Smooth muscle cell (in vitro differentiated cells): ENCODE results near the gene UNC119B. TPM values are rescaled to one million over a fixed set of nuclear protein-coding genes. Genes with fewer than 3 reads are reported as not detected.
A peak's percentile ranks its signal among the peaks of the same experiment; 100 is the strongest.

Experiments
- DNase-seq: peaks from one replicate; lab custom pipeline; 2025; ENCODE audit not compliant: unreplicated experiment; lab: John Stamatoyannopoulos, UW
- H2AFZ ChIP-seq: fragments of 200-600 bp; sonication (generic); 2 replicates; pipeline ENCODE4 v1.6.0; 2016; ENCODE audit warnings: antibody characterized with exemption, low read depth, mild to moderate bottlenecking
- H3F3A ChIP-seq: fragments of 200-600 bp; sonication (generic); 2 replicates; pipeline ENCODE4 v1.6.0; 2017; ENCODE audit warnings: antibody characterized with exemption, low read depth
- H3K27ac ChIP-seq: fragments of 200-600 bp; sonication (generic); 2 replicates; pipeline ENCODE4 v1.5.1; 2016; ENCODE audit warnings: low read depth, mild to moderate bottlenecking
- H3K27me3 ChIP-seq: fragments of 200-600 bp; sonication (generic); 2 replicates; pipeline ENCODE4 v1.6.1; 2016; ENCODE audit warnings: low read depth, mild to moderate bottlenecking
- H3K36me3 ChIP-seq: fragments of 200-600 bp; sonication (generic); 2 replicates; pipeline ENCODE4 v1.5.1; 2016; ENCODE audit warnings: low read depth
- H3K4me1 ChIP-seq: fragments of 200-600 bp; sonication (generic); 2 replicates; pipeline ENCODE4 v1.5.1; 2016; ENCODE audit warnings: low read depth
- H3K4me2 ChIP-seq: fragments of 200-600 bp; sonication (generic); 2 replicates; pipeline ENCODE4 v1.6.0; 2016; ENCODE audit warnings: mild to moderate bottlenecking
- H3K4me3 ChIP-seq: fragments of 200-600 bp; sonication (generic); 2 replicates; pipeline ENCODE4 v1.5.1; 2016; ENCODE audit warnings: mild to moderate bottlenecking
- H3K79me2 ChIP-seq: fragments of 200-600 bp; sonication (generic); 2 replicates; pipeline ENCODE4 v1.6.0; 2016; ENCODE audit warnings: low read depth, mild to moderate bottlenecking
- H3K9ac ChIP-seq: fragments of 200-600 bp; sonication (generic); 2 replicates; pipeline ENCODE4 v1.6.0; 2016; ENCODE audit warnings: low read depth
- H3K9me3 ChIP-seq: fragments of 200-600 bp; sonication (generic); replicated peaks from 2 replicates; pipeline ENCODE4 v1.5.1; 2016; ENCODE audit warnings: low read depth
- H4K20me1 ChIP-seq: fragments of 200-600 bp; sonication (generic); 2 replicates; pipeline ENCODE4 v1.6.0; 2016; ENCODE audit warnings: low read depth
- WGBS: methylation state at CpG from one replicate; pipeline ENCODE4 v1.1.7; 2016; ENCODE audit warnings: low lambda C conversion rate; 5-methylcytosine and 5-hydroxymethylcytosine counted together
- polyA plus RNA-seq: library from polyadenylated mRNA; unstranded; fragments of >200 nt; fragmentation: Nextera tagmentation; extraction: Ambion mirVana; gene quantifications from 2 replicates; pipeline ENCODE4 v1.2.1, GENCODE V29; 2016
- total RNA-seq: library from RNA; depleted of rRNA; stranded (reverse); fragments of >200 nt; gene quantifications from 2 replicates; pipeline ENCODE4 v1.2.3, GENCODE V29; 2014
- TF ChIP-seq, protein P1 (sequence below): fragments of 200-600 bp; sonication (generic); IDR thresholded peaks from 2 replicates; pipeline ENCODE4 v1.5.1; 2017; ENCODE audit warnings: borderline replicate concordance, mild to moderate bottlenecking, antibody characterized with exemption; ENCODE audit not compliant: insufficient read depth, poor library complexity, severe bottlenecking

The UNC119B gene
- total and polyA plus RNA-seq, 2 experiments from 2014 or later: 9.8 to 18.9 TPM

DNA sequence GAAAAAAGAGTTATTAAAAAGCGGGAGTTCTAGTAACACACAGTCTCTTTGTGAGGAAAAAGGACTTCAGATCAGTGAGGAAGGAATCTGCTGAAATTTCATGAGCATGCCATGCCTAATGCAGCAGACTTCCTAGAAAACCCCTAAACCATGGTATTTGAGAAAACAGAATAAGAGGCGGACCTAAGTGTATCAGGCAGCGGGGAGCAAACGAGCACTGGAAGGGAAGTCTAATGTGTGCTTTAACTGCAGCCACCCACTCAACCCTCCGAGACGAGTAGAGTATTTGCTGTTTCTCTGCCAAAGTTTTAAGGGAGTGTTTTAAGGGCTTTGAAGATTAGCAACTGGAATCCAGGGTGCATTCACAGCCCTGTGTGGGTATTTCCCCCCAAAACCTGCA is 51.8 kb downstream of the UNC119B start:
- peaks cover 3% of the 10 kb centered on the region for H3K4me1 ChIP-seq
- H3K27me3 ChIP-seq: no peaks in the 10 kb centered on the region
- H4K20me1 ChIP-seq: peaks cover 6% of the 10 kb centered on the region
- DNase-seq: no peak
- TF ChIP-seq, protein P1, sequence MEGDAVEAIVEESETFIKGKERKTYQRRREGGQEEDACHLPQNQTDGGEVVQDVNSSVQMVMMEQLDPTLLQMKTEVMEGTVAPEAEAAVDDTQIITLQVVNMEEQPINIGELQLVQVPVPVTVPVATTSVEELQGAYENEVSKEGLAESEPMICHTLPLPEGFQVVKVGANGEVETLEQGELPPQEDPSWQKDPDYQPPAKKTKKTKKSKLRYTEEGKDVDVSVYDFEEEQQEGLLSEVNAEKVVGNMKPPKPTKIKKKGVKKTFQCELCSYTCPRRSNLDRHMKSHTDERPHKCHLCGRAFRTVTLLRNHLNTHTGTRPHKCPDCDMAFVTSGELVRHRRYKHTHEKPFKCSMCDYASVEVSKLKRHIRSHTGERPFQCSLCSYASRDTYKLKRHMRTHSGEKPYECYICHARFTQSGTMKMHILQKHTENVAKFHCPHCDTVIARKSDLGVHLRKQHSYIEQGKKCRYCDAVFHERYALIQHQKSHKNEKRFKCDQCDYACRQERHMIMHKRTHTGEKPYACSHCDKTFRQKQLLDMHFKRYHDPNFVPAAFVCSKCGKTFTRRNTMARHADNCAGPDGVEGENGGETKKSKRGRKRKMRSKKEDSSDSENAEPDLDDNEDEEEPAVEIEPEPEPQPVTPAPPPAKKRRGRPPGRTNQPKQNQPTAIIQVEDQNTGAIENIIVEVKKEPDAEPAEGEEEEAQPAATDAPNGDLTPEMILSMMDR: no peak
- H3K79me2 ChIP-seq: no peaks in the 10 kb centered on the region
- H3K4me2 ChIP-seq: peak overlapping the region; percentile 82
- H2AFZ ChIP-seq: peak overlapping the region; percentile 52
- 32% methylated on average over 6 of the region's 6 CpGs for WGBS
- H3K36me3 ChIP-seq: peaks cover 1% of the 10 kb centered on the region
- H3K9ac ChIP-seq: peak overlapping the region; percentile 80
- H3F3A ChIP-seq: peaks cover 18% of the 10 kb centered on the region
- H3K4me3 ChIP-seq: peak overlapping the region; percentile 13
- H3K27ac ChIP-seq: peak overlapping the region; percentile 97
- H3K9me3 ChIP-seq: no peaks in the 10 kb centered on the region

DNA sequence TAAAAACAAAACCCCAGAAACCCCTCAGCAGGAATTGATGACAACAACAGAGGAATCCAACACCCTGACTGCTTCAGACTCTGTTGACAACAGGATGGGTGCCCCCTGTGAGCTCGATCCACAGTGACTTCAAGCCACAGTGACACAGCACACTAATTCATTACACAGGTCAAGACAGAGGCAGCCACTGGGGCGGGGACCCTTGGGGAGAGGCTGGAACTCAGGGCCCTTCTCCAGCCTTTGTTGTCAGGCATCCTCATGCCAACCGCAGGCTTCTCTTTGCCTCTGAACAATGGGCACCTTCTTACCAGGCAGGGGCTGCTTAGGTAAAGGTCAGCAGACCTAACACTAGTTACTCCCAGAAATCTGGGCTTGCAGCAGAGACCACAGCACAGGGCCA is 53.0 kb downstream of the UNC119B start:
- Histone ChIP-seq H2AFZ (no peak overlapping the region), H3K27me3 (no peaks in the 10 kb centered on the region), H3K27ac (no peak overlapping the region), H3K36me3 (peaks cover 4% of the 10 kb centered on the region), H3K4me2 (no peak overlapping the region), H4K20me1 (peaks cover 6% of the 10 kb centered on the region), H3K9ac (no peak overlapping the region), H3K4me1 (peaks cover 3% of the 10 kb centered on the region), H3K79me2 (no peaks in the 10 kb centered on the region), H3F3A (peaks cover 18% of the 10 kb centered on the region), H3K9me3 (no peaks in the 10 kb centered on the region), H3K4me3 (no peak overlapping the region)
- no peak for DNase-seq
- TF ChIP-seq, protein P1: no peak
- WGBS: 84% methylated on average over 3 of the region's 3 CpGs

DNA sequence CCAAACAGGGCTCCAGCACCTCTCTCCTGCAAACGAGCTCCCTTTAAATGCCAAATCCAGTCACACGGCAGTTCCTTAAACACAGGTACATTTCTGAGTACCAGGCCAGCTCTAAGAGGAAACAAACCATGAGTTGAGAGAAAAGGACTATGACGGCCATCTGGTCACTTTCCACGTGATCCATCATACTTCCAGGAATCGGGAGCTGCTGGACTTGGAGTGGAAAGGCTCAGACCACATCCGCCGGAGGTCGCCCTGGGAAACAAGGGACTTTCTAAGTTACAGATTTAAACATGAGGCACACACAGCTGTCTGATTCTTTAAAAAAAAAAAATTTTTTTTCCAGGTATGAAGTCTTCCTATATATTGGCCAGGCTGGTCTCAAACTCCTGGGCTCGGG is 54.6 kb downstream of the UNC119B start:
- Histone ChIP-seq H3K27me3 (no peaks in the 10 kb centered on the region), H3K4me3 (no peak overlapping the region), H3K4me1 (peaks cover 3% of the 10 kb centered on the region), H3F3A (peaks cover 18% of the 10 kb centered on the region), H2AFZ (no peak overlapping the region), H4K20me1 (peaks cover 6% of the 10 kb centered on the region), H3K36me3 (peaks cover 4% of the 10 kb centered on the region), H3K9ac (no peak overlapping the region), H3K79me2 (no peaks in the 10 kb centered on the region), H3K27ac (no peak overlapping the region), H3K9me3 (no peaks in the 10 kb centered on the region), H3K4me2 (no peak overlapping the region)
- TF ChIP-seq, protein P1: no peak
- no peak for DNase-seq
- 97% methylated on average over 9 of the region's 9 CpGs for WGBS

DNA sequence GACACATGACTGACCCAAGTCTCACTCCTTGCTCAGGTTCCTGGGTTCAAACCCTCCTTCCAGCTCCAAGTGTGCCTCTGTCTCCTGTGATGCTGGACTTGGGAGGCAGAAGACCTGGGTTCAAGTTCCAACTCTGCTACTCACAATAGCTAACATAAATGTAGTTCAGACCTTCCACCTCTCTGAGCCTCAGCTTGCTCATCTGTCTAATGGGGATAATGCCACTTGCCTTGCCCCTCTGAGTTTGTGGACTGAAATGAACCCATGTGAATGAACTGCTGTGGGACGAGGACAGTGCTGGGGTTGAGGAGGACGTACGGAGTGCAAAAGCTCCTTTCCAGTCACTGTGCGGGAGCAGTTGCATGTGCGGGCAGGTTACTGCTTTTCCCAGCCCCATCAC is 56.3 kb downstream of the UNC119B start:
- Histone ChIP-seq H3K4me1 (peaks cover 6% of the 10 kb centered on the region), H3K79me2 (no peaks in the 10 kb centered on the region), H3K27ac (no peak overlapping the region), H3F3A (peaks cover 11% of the 10 kb centered on the region), H3K4me2 (no peak overlapping the region), H3K9me3 (no peaks in the 10 kb centered on the region), H3K36me3 (peaks cover 4% of the 10 kb centered on the region), H3K4me3 (no peak overlapping the region), H3K27me3 (no peaks in the 10 kb centered on the region), H4K20me1 (no peaks in the 10 kb centered on the region), H2AFZ (no peak overlapping the region), H3K9ac (no peak overlapping the region)
- DNase-seq: no peak
- TF ChIP-seq, protein P1: no peak
- 98% methylated on average over 5 of the region's 5 CpGs for WGBS
